SW480 (cell line): ENCODE measurements around the gene FOXP4.

Source experiments
- DNase-seq: peaks from one replicate; pipeline ENCODE4 v3.0.0-alpha.2; 2016; ENCODE audit warnings: low spot score

FOXP4 gene

DNA sequence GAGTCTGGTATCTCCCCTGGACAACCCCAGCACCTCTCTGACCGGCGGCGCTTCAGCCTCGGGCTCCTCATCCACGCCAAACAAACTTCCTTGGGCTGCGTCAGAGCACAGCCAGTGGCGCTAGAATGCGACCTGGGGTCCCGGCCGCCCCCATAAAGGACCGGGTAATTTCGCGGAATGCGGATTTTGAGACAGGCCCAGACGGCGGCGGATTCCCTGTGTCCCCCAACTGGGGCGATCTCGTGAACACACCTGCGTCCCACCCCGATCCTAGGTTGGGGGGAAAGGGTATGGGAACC is 1.6 kb downstream of the FOXP4 start:
- DNase-seq = no peak

DNA sequence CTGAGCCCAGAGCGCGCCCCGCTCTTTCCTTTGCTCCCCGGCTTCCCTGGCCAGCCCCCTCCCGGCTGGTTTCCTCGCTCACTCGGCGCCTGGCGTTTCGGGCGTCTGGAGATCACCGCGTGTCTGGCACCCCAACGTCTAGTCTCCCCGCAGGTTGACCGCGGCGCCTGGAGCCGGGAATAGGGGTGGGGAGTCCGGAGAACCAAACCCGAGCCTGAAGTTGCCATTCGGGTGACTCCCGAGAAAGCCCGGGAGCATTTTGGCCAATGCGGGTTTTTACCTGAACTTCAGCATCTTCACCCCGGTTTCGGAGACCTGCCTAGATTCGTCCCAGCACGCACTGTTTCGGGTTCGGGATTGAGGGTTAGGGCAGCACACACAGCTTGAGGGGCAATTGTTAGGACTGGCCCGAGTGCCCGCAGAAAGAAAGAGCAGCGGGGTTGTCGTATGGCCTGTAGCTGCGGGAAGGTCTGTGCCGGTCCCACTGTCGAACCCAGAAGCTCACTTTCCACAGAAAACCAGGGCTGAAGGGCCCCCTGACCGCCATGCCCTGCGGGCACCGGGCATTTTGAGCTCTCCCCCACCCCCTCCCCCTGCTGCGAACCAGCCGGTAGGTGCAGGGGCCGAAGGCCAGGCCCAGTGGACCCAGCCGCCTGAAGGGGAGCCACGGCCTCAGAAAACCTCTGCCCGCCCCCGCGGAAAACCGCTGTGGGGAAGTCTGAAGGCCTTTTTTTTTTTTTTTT is 2.1 kb downstream of the FOXP4 start:
- DNase-seq = no peak

DNA sequence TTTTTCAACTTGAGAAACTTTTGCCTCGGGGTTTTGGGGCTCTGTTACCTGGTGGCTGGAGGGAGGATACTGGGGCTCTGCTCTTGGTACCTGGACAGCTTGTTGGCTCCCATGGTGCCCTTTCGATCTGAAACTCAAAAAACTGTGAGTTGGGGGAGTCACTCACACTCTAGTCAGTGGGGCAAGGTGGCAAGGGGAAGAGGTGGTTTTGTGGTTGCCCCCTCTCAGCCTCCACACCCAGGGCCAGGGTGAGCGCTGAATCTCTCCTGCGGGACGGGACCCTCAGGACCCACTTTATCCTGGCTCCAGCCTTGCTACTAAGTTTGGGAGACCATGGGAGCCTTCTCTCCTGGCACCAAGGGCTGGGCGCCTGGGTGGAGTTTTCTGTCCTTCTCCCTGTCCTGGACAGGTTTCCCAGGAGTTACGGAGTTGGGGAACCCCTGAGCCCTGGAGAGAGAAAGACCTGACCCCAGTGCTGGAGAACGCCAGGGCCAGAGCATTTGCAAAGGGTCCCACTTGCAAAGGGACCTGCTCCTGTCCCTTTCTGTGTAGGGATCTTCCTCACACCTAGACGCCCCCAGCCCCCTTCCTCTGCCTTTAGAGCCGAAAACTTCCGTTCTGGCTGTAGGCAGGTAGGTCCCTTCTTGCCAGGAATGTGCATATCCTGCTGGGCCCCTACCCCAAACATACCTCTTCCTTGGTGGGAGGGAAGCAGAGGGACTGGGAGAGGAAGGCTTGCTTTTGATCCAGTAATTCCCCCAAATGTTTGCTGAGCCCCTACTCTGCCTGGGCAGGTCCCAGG is 2.9 kb downstream of the FOXP4 start:
- no peak for DNase-seq

DNA sequence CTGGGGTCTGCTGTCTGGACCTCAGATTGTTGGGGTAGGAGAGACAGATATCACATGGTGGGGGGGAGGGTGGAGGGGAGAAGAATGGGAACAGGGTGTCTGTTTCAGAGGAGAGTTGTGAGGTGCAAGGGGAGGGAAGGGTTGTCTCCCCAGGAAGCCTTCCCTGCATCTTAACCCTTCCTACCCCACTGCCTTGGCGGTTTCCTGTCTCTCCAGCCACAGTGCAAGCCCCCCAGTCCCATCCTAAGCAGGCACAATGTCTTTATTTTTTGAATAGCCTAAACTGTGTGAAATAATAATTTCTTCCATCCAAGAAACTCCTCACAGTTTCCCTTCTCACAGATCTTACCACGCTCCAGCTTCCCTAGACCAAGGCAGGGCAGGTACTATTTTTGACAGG is 3.5 kb downstream of the FOXP4 start:
- DNase-seq = no peak

DNA sequence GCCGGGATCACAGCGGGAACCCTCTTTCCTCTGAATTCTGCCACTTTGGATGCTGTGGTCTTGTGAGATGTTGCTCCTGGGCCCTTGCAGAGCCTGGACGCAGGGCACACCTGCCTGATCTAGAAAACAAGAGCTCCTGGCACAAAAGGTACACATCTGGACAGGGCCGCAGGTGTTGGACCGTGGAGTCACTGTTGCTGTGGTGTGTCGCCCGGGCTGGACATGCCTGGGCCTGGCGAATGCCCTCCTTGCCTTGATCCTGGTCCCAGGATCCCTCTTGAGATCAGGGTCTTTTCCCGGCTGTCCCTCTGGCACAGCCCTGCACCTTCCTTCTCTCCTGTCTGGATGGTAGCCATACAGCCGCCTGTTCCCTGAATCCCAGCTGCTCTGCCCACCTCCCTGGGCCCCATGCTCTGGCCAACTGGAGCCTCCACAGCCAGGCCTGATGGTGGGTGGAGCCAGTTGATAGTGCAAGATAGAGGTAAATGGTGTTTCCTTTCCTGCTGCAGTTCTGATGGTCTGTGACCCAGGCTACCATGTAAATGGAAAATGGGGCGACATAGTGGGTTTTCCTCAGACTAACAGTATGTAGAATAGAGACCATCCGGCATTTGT is 5.0 kb downstream of the FOXP4 start:
- DNase-seq = no peak

DNA sequence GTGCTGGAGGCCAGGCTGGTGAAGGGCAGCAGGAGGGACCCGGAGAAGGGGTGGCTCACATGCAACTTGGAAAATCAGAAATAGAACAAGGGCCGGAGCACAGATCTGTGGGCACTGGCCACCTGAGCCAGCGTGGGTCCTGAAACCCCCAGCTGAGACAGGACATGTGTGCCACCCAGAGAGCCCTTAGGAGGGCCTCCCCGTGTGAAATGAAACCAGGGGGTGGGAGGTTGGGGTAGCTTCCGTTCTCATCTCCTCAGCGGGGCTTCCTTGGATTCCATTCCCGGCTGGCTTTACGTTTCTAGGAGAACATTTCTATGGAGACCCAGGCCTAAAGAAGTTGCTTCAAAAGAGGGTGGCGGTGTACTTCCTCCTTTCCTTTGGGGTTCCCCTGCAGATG is 5.7 kb downstream of the FOXP4 start:
- DNase-seq = no peak

DNA sequence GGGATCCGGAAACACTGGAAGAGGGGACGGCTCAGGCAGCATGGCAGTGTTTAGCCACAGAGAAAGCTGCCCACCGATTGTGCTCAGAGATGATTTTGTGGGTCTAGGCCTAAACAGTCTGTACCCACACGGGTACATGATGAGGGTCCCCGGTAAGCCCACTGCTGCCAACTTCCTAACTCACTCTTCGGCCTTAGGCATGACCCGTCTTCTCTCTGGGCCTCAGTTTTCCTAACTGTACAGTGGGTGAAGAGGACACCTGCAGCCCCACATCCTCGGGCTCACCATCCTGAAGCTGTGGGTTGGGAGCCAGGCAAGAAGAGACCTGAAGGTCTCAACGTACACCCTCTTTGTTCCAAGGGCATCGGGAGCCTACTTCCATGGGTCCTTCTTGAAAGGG is 6.5 kb downstream of the FOXP4 start:
- DNase-seq = no peak

DNA sequence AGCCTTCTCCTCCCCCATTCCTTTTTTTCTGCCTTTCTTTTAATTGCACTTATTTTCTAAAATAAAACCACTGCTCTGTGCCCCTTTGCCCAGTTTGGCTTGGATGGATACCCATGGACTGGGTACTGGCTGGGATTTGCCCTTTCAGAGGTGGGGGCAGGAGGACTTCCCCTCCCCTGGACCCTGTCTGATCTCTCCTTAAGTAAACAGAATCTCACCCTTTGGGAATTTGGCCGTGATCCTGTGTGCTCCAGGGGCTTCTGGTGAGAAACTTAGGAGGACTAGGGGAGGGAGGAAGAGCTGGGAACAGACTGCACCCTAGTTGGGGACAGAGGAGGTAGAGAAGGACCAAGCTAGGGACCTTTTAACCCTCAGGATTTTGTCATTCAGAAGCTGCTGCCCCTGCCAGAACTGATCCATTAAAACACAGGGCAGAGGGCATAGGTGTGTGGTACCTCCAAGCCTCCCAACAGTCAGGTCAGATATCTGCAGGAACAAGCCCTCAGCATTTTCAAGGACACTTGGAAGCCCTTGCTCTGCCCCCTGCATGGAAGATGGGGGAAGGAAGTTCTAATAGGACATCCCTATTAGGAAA is 7.3 kb downstream of the FOXP4 start:
- DNase-seq = no peak

DNA sequence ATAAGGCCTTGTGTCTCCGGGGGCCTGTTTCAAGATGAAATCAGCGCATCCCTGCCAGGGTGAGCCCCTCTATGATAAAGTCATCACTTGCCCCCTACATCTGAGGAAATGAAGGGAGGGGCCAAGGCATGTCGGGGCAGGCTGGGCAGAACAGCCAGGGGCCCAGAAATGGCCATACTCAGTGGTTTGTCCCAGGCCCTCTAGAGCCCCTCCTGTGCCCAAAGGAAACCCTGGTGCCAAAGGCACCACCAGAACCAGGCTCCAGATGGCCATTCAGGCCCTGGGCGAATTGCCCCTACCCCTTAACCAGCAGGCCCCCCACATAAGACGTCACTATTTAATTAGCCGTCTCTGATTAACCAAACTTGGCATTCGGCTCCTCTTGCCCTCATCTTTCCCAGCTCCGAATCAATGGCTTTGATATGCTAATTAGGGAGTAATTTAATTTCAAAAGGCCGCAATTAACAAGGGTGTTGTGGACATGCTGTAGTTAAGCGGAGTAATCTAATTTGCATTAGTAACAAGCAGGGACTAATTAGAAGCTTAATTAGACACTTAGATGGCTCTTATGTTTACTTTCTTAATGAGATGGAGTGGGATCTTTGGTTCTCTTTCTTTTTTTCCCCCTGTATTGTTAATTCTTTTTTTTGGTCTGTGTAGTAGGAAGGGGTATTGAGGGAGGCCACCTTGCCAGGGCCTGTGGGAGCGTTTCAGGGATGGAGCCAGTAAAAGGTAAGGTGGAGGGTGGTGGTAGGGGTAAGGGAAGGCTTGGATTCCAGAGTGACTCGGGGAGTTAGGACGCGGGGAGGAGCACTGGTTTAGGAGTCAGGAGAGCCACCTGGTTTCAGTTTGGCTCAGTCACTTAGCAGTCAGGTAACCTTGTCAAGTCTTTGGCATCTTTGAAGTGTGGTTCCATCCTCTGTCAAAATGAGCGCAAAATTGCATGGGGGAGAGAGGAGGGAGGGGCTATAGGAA is 9.4 kb downstream of the FOXP4 start:
- DNase-seq = no peak

DNA sequence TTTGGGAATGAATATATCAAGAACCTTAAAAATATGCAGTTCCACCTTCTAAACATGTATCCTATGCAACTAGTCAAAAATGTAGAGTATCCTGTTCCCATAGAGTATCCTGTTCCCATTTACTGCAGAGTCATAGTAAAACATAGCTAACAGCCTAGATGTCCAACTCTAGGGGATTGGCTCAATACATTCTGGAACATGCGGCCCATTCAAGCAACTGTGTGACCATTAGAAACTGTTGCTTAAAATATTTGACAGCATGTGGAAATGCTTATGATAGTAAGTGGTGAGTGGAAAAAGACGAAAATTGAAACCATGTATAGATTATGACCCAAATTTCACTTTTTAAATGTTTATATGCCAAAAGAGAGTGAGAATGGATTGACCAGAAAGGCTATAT is 11.2 kb downstream of the FOXP4 start:
- no peak for DNase-seq

DNA sequence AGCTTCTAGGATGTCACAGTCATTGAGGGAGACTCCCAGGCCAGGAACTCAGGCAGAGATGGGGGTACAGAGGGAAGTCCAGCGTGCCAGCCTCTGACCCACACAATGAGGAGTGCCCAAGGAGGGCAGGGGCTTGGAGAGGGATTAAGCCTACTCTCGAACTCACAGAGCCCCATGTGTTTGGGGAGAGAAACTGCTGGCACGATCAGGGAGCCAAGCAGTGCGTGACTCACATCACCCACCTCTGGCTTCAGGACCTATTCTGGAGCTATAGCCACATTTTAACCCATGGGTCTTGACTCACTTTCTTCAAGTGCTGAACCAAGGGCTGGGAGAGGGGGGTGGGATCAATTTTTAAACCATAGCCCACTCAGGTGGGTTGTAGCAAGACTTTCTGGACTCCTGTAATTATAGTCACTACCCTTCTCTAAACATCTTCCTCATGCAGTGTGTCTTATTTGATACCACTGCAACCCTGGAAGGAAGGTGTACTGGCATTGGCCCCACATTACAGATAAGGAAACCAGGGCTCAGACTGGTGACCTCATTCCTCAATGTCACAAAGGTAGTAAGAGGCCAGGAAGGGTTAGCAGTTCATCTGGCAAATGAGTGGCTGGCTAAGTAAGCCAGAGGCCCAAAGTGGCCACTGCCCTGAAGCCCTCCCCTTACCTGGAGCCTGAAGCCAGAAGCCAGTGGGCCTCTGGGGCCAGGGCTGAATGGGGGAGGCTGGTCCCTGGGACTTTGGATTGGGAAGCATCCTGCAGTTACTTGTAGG is 12.0 kb downstream of the FOXP4 start:
- DNase-seq = no peak

DNA sequence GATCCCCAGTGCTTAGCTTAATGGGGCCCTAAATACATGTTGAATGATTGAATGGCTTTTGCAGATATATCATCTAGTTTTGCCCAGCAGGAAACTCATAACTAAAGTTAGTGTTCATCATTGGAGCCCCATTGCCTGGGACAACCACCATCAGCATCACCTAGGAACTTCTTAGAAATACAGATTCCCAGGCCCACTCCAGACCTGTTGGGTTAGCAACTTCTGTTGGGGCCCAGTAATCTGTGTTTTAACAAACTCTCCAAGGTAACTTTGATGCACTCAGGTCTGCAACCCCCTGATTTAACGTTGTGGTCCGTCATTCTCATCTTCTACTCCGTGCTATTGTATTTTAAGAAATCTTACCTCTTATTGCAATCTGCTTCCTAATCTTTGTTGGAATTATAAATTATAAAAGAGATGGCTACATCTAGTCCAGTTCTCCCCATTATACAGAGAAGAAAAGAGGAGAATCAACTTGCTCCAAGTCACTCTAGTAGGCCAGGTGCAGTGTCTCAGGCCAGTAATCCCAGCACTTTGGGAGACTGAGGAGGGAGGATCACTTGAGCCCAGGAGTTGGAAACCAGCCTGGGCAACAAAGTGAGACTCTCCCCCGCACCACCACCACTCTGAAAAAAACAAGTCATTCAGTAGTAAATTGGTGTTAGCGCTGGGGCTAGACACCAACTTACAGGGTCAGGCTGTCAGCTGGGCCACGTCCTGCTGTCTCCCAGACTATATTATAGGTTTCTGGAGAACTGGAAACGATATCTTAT is 13.7 kb downstream of the FOXP4 start:
- no peak for DNase-seq

DNA sequence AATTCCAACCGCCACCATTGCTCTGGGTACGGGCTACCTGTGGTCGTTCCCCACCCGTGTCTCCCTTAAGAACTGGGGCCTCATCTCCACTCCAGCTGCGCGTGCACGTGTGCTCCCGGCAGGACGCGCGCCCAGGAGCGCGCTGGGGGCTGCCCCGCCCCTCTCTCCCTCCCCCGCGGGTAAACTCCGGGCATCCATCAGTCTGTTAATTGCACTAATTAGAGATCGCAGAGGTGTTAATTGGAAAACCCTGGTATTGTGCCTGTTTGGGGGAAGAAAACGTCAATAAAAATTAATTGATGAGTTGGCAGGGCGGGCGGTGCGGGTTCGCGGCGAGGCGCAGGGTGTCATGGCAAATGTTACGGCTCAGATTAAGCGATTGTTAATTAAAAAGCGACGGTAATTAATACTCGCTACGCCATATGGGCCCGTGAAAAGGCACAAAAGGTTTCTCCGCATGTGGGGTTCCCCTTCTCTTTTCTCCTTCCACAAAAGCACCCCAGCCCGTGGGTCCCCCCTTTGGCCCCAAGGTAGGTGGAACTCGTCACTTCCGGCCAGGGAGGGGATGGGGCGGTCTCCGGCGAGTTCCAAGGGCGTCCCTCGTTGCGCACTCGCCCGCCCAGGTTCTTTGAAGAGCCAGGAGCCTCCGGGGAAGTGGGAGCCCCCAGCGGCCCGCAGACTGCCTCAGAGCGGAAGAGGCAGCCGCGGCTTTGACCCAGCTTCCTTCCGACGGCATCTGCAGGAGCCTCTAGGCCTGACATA is 14.4 kb downstream of the FOXP4 start:
- DNase-seq = no peak

DNA sequence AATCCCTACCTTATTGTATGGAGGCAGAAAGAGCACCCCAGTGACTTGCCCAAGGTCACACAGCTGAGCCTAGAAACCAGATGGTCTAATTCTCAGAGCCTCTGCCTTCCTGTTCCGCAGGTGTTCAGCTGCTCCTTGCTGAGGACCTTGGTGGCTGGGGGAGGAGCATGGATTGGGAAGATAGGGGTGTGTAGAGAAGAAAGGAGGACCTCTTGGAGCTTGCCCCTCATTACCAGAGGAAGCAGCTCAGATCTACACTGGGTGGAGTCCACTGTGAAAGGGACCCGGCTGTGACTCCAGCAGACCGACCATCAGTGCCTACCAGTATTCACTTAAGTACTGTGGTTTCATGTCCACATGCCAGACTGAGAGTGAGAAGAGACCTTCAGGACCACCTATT is 15.2 kb downstream of the FOXP4 start:
- no peak for DNase-seq

DNA sequence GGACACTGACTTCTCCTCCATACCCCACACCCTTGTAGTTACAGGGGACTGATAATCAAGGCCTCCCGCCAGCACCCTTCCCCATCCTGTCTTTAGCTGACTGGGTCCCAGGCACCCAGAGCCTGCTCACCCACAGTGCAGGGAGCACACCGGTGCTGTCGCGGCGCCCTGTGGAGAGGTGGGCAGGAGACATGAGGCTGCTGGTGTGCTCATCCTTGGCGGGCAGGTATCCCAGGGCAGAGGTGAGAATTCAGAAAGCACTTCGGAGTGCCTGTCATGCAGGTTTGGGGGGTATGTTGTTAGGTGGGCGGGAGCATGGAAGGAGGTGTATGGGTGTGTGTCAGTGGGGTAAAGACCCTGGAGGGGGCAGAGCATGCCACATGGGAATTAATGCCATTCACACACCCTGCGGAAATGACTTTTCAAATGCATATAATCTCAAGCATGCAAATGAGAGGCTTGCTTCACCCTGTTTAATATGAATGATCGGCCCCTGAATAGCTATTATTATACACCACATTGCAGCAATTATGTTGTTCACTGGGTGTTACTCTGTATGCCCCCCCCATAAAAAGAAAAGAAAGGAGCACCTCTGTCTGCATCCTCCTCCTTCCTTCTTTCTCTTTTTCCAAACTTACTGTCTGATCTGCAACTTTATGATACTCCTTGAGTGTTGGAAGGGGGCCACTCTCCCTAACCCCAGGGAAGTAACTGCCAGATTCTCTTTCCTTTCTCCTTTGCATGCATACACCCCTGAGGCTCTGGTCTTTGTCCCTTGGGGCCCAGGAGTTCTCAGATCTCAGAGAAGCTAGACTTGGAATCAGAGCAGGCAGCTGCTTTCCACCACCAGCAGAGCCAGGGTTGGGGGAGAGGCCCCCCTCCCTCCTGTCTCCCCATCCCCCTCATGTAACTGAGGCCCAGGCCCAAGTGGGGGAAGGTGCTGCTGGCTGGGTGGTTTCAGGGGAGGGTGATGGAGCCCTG is 16.0 kb downstream of the FOXP4 start:
- no peak for DNase-seq

DNA sequence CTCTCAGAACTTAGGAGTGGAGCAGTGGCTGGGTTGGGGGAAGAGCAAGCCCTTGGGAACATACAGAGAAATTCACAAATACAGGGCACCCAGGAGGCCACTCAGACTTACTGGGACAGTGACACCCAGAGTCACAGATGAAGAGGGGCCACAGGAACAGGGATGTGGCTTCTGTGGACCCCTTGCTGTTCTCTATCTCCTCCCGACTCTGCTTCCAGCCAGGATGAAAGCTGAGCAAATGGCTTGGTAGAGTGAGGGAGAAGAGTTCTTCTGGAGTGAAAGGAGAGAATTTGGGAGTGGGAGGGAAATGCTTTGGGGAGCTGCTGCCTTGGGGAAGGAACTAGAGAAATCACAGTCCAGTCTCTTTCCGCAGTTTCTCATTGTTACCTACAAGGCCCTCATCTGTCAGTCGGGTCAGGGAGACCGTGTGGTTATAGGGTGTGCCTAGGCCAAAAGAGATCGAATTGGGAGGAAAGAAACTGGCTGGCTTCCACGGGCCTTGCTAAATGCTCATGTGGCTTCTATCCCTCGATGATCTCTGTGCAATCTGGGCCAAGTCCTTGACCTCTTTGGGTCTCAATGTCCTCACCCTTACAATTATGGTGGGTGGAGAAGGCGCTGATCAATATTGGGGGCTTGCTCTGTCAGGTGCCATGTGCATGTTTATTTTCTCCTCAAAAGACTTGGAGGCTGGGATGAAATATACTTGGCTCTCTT is 17.0 kb downstream of the FOXP4 start:
- DNase-seq = no peak

DNA sequence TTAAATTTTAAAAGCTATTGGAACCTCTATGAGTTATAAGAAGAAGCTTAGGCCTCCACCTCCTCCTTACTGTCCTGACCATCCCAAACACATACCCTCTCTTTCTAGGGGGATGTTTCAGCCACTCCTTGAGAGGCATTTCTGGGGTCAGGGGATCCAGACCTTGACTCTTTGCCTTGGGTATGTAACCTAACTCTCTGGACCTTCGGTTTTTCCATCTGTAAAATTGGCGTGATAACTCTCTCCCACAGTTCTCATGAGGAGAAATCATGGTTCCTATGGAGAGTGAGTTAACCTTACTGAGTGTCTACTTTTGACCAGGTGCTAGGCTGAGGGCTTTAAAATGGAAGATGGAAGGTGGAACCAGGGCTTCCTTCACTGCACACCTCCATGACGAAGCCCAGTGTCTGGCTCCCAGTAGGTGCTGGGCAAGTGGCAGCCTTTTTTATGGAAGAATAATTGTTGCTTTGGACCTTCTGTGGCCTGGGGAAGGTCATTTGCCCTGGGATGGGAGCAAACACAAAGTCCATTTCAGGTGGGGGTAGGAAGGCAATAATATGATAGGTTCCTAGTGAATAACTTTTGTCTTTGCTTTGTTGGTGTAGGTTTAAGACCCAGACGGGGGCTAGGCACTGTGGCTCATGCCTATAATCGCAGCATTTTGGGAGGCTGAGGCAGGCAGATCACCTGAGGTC is 18.4 kb downstream of the FOXP4 start:
- DNase-seq = no peak
